ENCODE data around the gene PAX5.
"Not testable (repeated sequence)": the region's sequence is repeated elsewhere in the genome, so short reads cannot be mapped to it uniquely, and the experiment has no call there.

Gene PAX5

GRCh38 chr9:36878986-36879982, 154.8 kb downstream of the PAX5 start:
- no peak for DNase-seq (ENCODE audit: low read depth)

GRCh38 chr9:36877239-36877638, 156.8 kb downstream of the PAX5 start:
- no peak for DNase-seq (ENCODE audit: low read depth)

GRCh38 chr9:36876056-36876455, 158.0 kb downstream of the PAX5 start:
- DNase-seq (ENCODE audit: low read depth) = no peak

GRCh38 chr9:36874921-36875320, 159.1 kb downstream of the PAX5 start:
- no peak for DNase-seq (ENCODE audit: low read depth)

GRCh38 chr9:36874261-36874660, 159.8 kb downstream of the PAX5 start:
- DNase-seq (ENCODE audit: low read depth) = no peak

GRCh38 chr9:36873247-36873875, 160.7 kb downstream of the PAX5 start:
- peak; percentile 49 for DNase-seq (ENCODE audit: low read depth)

GRCh38 chr9:36872641-36873040, 161.4 kb downstream of the PAX5 start:
- DNase-seq (ENCODE audit: low read depth) = no peak

- no peak for DNase-seq (ENCODE audit: low read depth)
Measured at GRCh38 chr9:36871606-36872005, 162.5 kb downstream of the PAX5 start.

GRCh38 chr9:36870960-36871359, 163.1 kb downstream of the PAX5 start:
- DNase-seq (ENCODE audit: low read depth) = no peak

- not testable (repeated sequence) for DNase-seq (ENCODE audit: low read depth)
Measured at GRCh38 chr9:36869605-36870004, 164.5 kb downstream of the PAX5 start.

GRCh38 chr9:36868586-36869282, 165.3 kb downstream of the PAX5 start:
- DNase-seq (ENCODE audit: low read depth) = no peak

- DNase-seq (ENCODE audit: low read depth) = no peak
Measured at GRCh38 chr9:36867672-36868471, 166.2 kb downstream of the PAX5 start.

GRCh38 chr9:36867241-36867640, 166.8 kb downstream of the PAX5 start:
- DNase-seq (ENCODE audit: low read depth) = no peak

- no peak for DNase-seq (ENCODE audit: low read depth)
Measured at GRCh38 chr9:36866840-36867239, 167.2 kb downstream of the PAX5 start.

GRCh38 chr9:36865731-36866635, 168.1 kb downstream of the PAX5 start:
- DNase-seq (ENCODE audit: low read depth) = no peak

GRCh38 chr9:36864491-36865410, 169.3 kb downstream of the PAX5 start:
- DNase-seq (ENCODE audit: low read depth) = no peak

GRCh38 chr9:36862206-36863145, 171.6 kb downstream of the PAX5 start:
- DNase-seq (ENCODE audit: low read depth) = no peak

GRCh38 chr9:36861528-36862205, 172.4 kb downstream of the PAX5 start:
- DNase-seq (ENCODE audit: low read depth) = no peak
